Neural cell (in vitro differentiated cells): ENCODE results near the gene BLVRB. TPM values are rescaled to one million over a fixed set of nuclear protein-coding genes. Genes with fewer than 3 reads are reported as not detected.
"Not testable (repeated sequence)": the region's sequence is repeated elsewhere in the genome, so short reads cannot be mapped to it uniquely, and the experiment has no call there.

ENCODE experiments used
- H2AFZ ChIP-seq: fragments of 200-600, 300-800 bp; sonication (generic), shearing (Covaris generic); 2 replicates; pipeline ENCODE4 v1.6.0; 2014; ENCODE audit warnings: low read depth, mild to moderate bottlenecking, antibody characterized with exemption, low read length, moderate library complexity
- H3F3A ChIP-seq: fragments of 200-600 bp; shearing (Covaris generic); 2 replicates; pipeline ENCODE4 v1.6.1; 2016; ENCODE audit warnings: mild to moderate bottlenecking, moderate library complexity, mixed read lengths, antibody characterized with exemption, low read length; ENCODE audit not compliant: insufficient read depth, poor library complexity, severe bottlenecking
- H3K27ac ChIP-seq: fragments of 200-600, 300-800 bp; sonication (generic), shearing (Covaris generic); 2 replicates; pipeline ENCODE4 v1.5.1; 2014; ENCODE audit warnings: mild to moderate bottlenecking, low read length, moderate library complexity
- H3K27me3 ChIP-seq: fragments of 300-800, 200-600 bp; sonication (generic), shearing (Covaris generic); 2 replicates; pipeline ENCODE4 v1.6.0; 2014; ENCODE audit warnings: mild to moderate bottlenecking, low read depth, low read length, moderate library complexity; ENCODE audit not compliant: insufficient read depth
- H3K36me3 ChIP-seq: fragments of 300-800, 200-600 bp; sonication (generic), shearing (Covaris generic); 2 replicates; pipeline ENCODE4 v1.5.1; 2014; ENCODE audit warnings: mild to moderate bottlenecking, antibody characterized with exemption, low read length, moderate library complexity; ENCODE audit not compliant: insufficient read depth
- H3K4me2 ChIP-seq: fragments of 300-800, 200-600 bp; sonication (generic), shearing (Covaris generic); 2 replicates; pipeline ENCODE4 v1.6.0; 2014; ENCODE audit warnings: mild to moderate bottlenecking, low read length
- H3K4me3 ChIP-seq: fragments of 300-800, 200-600 bp; sonication (generic), shearing (Covaris generic); 2 replicates; pipeline ENCODE4 v1.5.1; 2014; ENCODE audit warnings: mild to moderate bottlenecking, low read length, moderate library complexity
- H3K79me2 ChIP-seq: fragments of 200-600 bp; shearing (Covaris generic); replicated peaks from 2 replicates; pipeline ENCODE4 v1.6.0; 2014; ENCODE audit warnings: mild to moderate bottlenecking, low read length, moderate library complexity; ENCODE audit not compliant: insufficient read depth
- H3K9ac ChIP-seq: fragments of 300-800, 200-600 bp; sonication (generic), shearing (Covaris generic); 2 replicates; pipeline ENCODE4 v1.6.1; 2016; ENCODE audit warnings: mild to moderate bottlenecking, low read length, mixed read lengths
- H3K9me2 ChIP-seq: fragments of 200-600 bp; shearing (Covaris generic); 2 replicates; pipeline ENCODE4 v1.6.1; 2016; ENCODE audit warnings: mild to moderate bottlenecking, low read length, mixed read lengths; ENCODE audit not compliant: insufficient read depth
- H3K9me3 ChIP-seq: fragments of 200-600, 300-800 bp; sonication (generic), shearing (Covaris generic); 2 replicates; pipeline ENCODE4 v1.6.1; 2016; ENCODE audit warnings: mild to moderate bottlenecking, mixed run types, low read length, moderate library complexity, mixed read lengths
- H4K20me1 ChIP-seq: fragments of 200-600 bp; shearing (Covaris generic); 2 replicates; pipeline ENCODE4 v1.6.1; 2016; ENCODE audit warnings: mild to moderate bottlenecking, mixed run types; ENCODE audit not compliant: insufficient read depth
- EP300 ChIP-seq: fragments of 450-650 bp; conservative IDR thresholded peaks from 2 replicates; pipeline ENCODE4 v1.6.1; 2014; ENCODE audit warnings: antibody characterized with exemption, mild to moderate bottlenecking, moderate library complexity; ENCODE audit not compliant: poor library complexity, severe bottlenecking
- EZH2 ChIP-seq: fragments of 200-600, 300-800 bp; shearing (Covaris generic), sonication (generic); IDR thresholded peaks from 2 replicates; pipeline ENCODE4 v1.6.1; 2014; ENCODE audit warnings: antibody characterized with exemption, low read length, borderline replicate concordance, mild to moderate bottlenecking; ENCODE audit not compliant: insufficient read depth, poor library complexity, severe bottlenecking
- MXI1 ChIP-seq: fragments of 450-650 bp; conservative IDR thresholded peaks from 2 replicates; pipeline ENCODE4 v1.6.1; 2014; ENCODE audit warnings: antibody characterized with exemption, mild to moderate bottlenecking; ENCODE audit not compliant: poor library complexity, severe bottlenecking
- POLR2AphosphoS5 ChIP-seq: IDR thresholded peaks from 2 replicates; pipeline ENCODE4 v1.6.1; 2012
- RAD21 ChIP-seq: fragments of 450-650 bp; conservative IDR thresholded peaks from 2 replicates; pipeline ENCODE4 v1.6.1; 2014; ENCODE audit warnings: antibody characterized with exemption, mild to moderate bottlenecking, moderate library complexity
- REST ChIP-seq: IDR thresholded peaks from 2 replicates; pipeline ENCODE4 v1.6.1; 2012; ENCODE audit warnings: borderline replicate concordance
- SMC3 ChIP-seq: fragments of 450-650 bp; conservative IDR thresholded peaks from 2 replicates; pipeline ENCODE4 v1.6.1; 2014; ENCODE audit warnings: antibody characterized with exemption, mild to moderate bottlenecking, moderate library complexity; ENCODE audit not compliant: poor library complexity
- TAF1 ChIP-seq: IDR thresholded peaks from 2 replicates; pipeline ENCODE4 v1.6.1; 2012; ENCODE audit warnings: low read depth
- polyA plus RNA-seq: library from polyadenylated mRNA; depleted of rRNA; stranded (reverse); fragments of >200 nt; gene quantifications from 2 replicates; pipeline ENCODE4 v1.2.3, GENCODE V29; 2014
- TF ChIP-seq, protein P1 (sequence below): fragments of 450-650 bp; IDR thresholded peaks from 2 replicates; pipeline ENCODE4 v1.5.1; 2014; ENCODE audit warnings: antibody characterized with exemption, mild to moderate bottlenecking, moderate library complexity; ENCODE audit not compliant: poor library complexity, severe bottlenecking

The BLVRB gene
- polyA plus RNA-seq, 1 donor from 2014 or later = 9.9 TPM

DNA sequence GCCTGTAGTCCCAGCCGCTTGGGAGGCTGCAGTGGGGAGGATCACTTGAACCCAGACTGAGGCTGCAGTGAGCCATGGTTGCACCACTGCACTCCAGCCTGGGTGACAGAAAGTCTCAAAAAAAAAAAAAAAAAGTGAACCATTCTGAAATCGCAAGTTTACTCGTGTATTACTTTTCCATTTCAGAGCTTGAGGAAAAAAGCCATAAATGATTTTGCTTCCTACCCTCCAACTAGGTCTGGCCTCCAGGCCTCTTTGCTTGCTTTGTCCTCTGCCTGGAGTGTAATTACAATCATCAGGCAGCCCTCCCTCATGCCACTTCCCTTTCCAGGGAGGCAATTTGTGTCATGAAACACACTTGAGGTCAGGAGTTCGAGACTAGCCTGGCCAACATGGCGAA, 8.5 kb downstream of the BLVRB start:
- Histone ChIP-seq H3K36me3 (no peaks in the 10 kb centered on the region), H3K4me3 (no peak overlapping the region), H3K9me3 (no peaks in the 10 kb centered on the region)

GRCh38 chr19:40453943-40454342, 11.6 kb downstream of the BLVRB start:
- H3K9ac ChIP-seq, H3K36me3 ChIP-seq, H3K9me3 ChIP-seq, H3K4me3 ChIP-seq, H3K9me2 ChIP-seq, H3K4me2 ChIP-seq, H3K27me3 ChIP-seq, H3F3A ChIP-seq, H3K27ac ChIP-seq, H3K79me2 ChIP-seq, H4K20me1 ChIP-seq, H2AFZ ChIP-seq: not testable (repeated sequence)

More for the DNA sequence above, 8.5 kb downstream of the BLVRB start:
- no peak overlapping the region for H2AFZ ChIP-seq
- H3K79me2 ChIP-seq = no peaks in the 10 kb centered on the region
- H3K9ac ChIP-seq = no peak overlapping the region
- no peak overlapping the region for H3K4me2 ChIP-seq
- TF ChIP-seq TAF1 = no peak
- TF ChIP-seq, protein P1, sequence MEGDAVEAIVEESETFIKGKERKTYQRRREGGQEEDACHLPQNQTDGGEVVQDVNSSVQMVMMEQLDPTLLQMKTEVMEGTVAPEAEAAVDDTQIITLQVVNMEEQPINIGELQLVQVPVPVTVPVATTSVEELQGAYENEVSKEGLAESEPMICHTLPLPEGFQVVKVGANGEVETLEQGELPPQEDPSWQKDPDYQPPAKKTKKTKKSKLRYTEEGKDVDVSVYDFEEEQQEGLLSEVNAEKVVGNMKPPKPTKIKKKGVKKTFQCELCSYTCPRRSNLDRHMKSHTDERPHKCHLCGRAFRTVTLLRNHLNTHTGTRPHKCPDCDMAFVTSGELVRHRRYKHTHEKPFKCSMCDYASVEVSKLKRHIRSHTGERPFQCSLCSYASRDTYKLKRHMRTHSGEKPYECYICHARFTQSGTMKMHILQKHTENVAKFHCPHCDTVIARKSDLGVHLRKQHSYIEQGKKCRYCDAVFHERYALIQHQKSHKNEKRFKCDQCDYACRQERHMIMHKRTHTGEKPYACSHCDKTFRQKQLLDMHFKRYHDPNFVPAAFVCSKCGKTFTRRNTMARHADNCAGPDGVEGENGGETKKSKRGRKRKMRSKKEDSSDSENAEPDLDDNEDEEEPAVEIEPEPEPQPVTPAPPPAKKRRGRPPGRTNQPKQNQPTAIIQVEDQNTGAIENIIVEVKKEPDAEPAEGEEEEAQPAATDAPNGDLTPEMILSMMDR = no peak
- no peak for TF ChIP-seq MXI1
- no peak for TF ChIP-seq POLR2AphosphoS5
- no peak for TF ChIP-seq SMC3
- no peak for TF ChIP-seq EZH2
- no peak for TF ChIP-seq EP300
- TF ChIP-seq RAD21 = no peak
- TF ChIP-seq REST = no peak
- no peaks in the 10 kb centered on the region for H3K9me2 ChIP-seq
- H4K20me1 ChIP-seq = no peaks in the 10 kb centered on the region
- no peaks in the 10 kb centered on the region for H3F3A ChIP-seq
- H3K27ac ChIP-seq = no peak overlapping the region
- no peaks in the 10 kb centered on the region for H3K27me3 ChIP-seq

DNA sequence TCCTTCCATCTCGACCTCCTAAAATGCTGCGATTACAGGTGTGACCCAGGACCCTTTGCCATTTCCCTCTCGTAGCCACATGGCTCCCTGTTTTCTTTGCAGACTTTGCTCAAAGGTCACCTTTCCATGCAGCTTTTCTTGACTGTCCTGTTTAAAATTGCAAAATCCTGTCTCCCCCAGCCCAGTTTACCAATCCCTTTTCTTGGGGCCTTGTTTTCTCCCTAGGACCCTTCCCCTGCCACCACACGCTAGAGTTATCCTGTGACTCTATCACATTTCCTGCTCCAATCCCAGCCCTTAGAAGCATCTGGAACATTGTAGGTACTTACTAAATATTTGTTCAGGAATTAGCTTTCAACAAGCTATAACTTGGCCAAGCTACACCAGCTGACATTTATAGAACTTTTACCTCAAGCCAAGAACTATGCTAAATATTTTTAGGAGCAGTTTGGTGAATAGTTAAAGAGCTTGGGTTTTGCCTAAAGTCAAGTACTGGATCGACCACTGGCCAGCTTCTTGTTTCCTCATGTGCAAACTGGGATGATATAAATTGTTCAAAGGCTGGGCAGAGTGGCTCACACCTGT, 12.3 kb downstream of the BLVRB start:
- no peaks in the 10 kb centered on the region for H4K20me1 ChIP-seq
- H3K9me2 ChIP-seq = no peaks in the 10 kb centered on the region
- no peaks in the 10 kb centered on the region for H3K79me2 ChIP-seq
- H3K4me3 ChIP-seq = no peak overlapping the region
- H3K4me2 ChIP-seq = no peak overlapping the region
- H3F3A ChIP-seq = no peaks in the 10 kb centered on the region
- no peak overlapping the region for H2AFZ ChIP-seq
- H3K27me3 ChIP-seq = no peaks in the 10 kb centered on the region
- H3K9ac ChIP-seq = no peak overlapping the region
- no peaks in the 10 kb centered on the region for H3K9me3 ChIP-seq
- no peak for TF ChIP-seq SMC3
- TF ChIP-seq RAD21 = no peak
- TF ChIP-seq EP300 = no peak
- no peak for TF ChIP-seq REST
- TF ChIP-seq, protein P1 = no peak
- no peak for TF ChIP-seq MXI1
- TF ChIP-seq EZH2 = no peak
- no peak for TF ChIP-seq POLR2AphosphoS5
- TF ChIP-seq TAF1 = no peak
- H3K27ac ChIP-seq = no peak overlapping the region
- H3K36me3 ChIP-seq = no peaks in the 10 kb centered on the region
